MCF 10A (cell line): ENCODE results near the gene LAMTOR4. TPM values are rescaled to one million over a fixed set of nuclear protein-coding genes. Genes with fewer than 3 reads are reported as not detected.
A peak's percentile ranks its signal among the peaks of the same experiment; 100 is the strongest.
"Not testable (repeated sequence)": the region's sequence is repeated elsewhere in the genome, so short reads cannot be mapped to it uniquely, and the experiment has no call there.

Experiments used
- BruUV-seq: library from RNA; stranded (reverse); fragments of 400-500 nt; replicated peaks from 2 replicates; lab custom pipeline; 2021; lab: Mats Ljungman, UMichigan
- CTCF ChIA-PET: fragments of 300-600 bp; sonication (Branson Sonifier 250); formaldehyde crosslinking; extraction: SDS; loops from one replicate; lab custom pipeline; 2021; ENCODE audit warnings: antibody characterized with exemption, inconsistent platforms; lab: Yijun Ruan, JAX
- POLR2A ChIA-PET: fragments of 300-600, 350-650 bp; sonication (Branson Sonifier 250); formaldehyde crosslinking; extraction: SDS; loops from one replicate; lab custom pipeline; 2020; ENCODE audit warnings: antibody characterized with exemption, inconsistent platforms; lab: Yijun Ruan, JAX
- DNase-seq: peaks from one replicate; pipeline ENCODE4 v3.0.0-alpha.2; 2018; ENCODE audit not compliant: unreplicated experiment
- H3K27ac Mint-ChIP-seq: one replicate; pipeline ENCODE4 v1.8.0; 2022; ENCODE audit warnings: mild to moderate bottlenecking, low read depth, mixed read lengths; ENCODE audit not compliant: unreplicated experiment
- H3K27me3 Mint-ChIP-seq: one replicate; pipeline ENCODE4 v1.8.0; 2022; ENCODE audit warnings: mixed read lengths; ENCODE audit not compliant: insufficient read depth, unreplicated experiment
- H3K36me3 Mint-ChIP-seq: one replicate; pipeline ENCODE4 v1.8.0; 2022; ENCODE audit warnings: mild to moderate bottlenecking, moderate library complexity, mixed read lengths; ENCODE audit not compliant: insufficient read depth, unreplicated experiment
- H3K4me1 Mint-ChIP-seq: one replicate; pipeline ENCODE4 v1.8.0; 2022; ENCODE audit warnings: mixed read lengths; ENCODE audit not compliant: insufficient read depth, unreplicated experiment
- H3K4me3 Mint-ChIP-seq: one replicate; pipeline ENCODE4 v1.8.0; 2022; ENCODE audit warnings: mild to moderate bottlenecking, moderate library complexity, mixed read lengths; ENCODE audit not compliant: unreplicated experiment
- H3K9me3 Mint-ChIP-seq: one replicate; pipeline ENCODE4 v1.8.0; 2022; ENCODE audit warnings: mixed read lengths; ENCODE audit not compliant: unreplicated experiment
- CTCF ChIP-seq: fragments of 200-600 bp; IDR thresholded peaks from one replicate; pipeline ENCODE4 v1.8.0; 2022; ENCODE audit warnings: antibody characterized with exemption, mild to moderate bottlenecking; ENCODE audit not compliant: unreplicated experiment
- intact Hi-C: fragments of 100-400 bp; cut with micrococcal nuclease; formaldehyde crosslinking; loops from 2 replicates; pipeline ENCODE4 v1.14.1; 2022
- total RNA-seq: library from RNA; stranded (reverse); gene quantifications from 2 replicates; pipeline ENCODE4 v1.2.3, GENCODE V29; 2022

LAMTOR4 gene
- total RNA-seq, 1 experiment from 2014 or later = 76.6 TPM

GRCh38 chr7:100128637-100128963 is 20.1 kb upstream of the LAMTOR4 start:
- DNase-seq = no peak
- CTCF ChIA-PET = interaction anchor here (0.7 to 8.2 kb wide), 3 partner anchors 12 to 87 kb away, joined by 3 to 93 read pairs (median 3); no protein-coding TSS in a partner anchor
- Mint-ChIP-seq H3K36me3 (peaks cover 5% of the 10 kb centered on the region), H3K4me3 (peak overlapping the region; percentile 98), H3K27ac (no peak overlapping the region), H3K27me3 (no peaks in the 10 kb centered on the region), H3K4me1 (peaks cover 11% of the 10 kb centered on the region), H3K9me3 (no peaks in the 10 kb centered on the region)
- intact Hi-C loops = loop anchor here (5.0 kb wide), 1 partner anchor 136 kb away; no protein-coding TSS in a partner anchor
- BruUV-seq = no TSS peak
- POLR2A ChIA-PET = interaction anchor here (0.7 kb wide), 1 partner anchor 14 kb away, joined by 3 read pairs; no protein-coding TSS in a partner anchor
- no peak for TF ChIP-seq CTCF

- DNase-seq, H3K27me3 Mint-ChIP-seq, BruUV-seq, H3K36me3 Mint-ChIP-seq, H3K27ac Mint-ChIP-seq, H3K4me3 Mint-ChIP-seq, H3K9me3 Mint-ChIP-seq: not testable (repeated sequence)
- intact Hi-C loops = loop anchor here (10.0 kb wide), 1 partner anchor 215 kb away; no protein-coding TSS in a partner anchor
- ChIA-PET POLR2A (interaction anchor here (0.6 to 1.5 kb wide), 6 partner anchors 9 to 41 kb away, joined by 3 to 5 read pairs (median 4); partner anchors contain the start of gene LAMTOR4), CTCF (interaction anchor here (0.6 to 8.2 kb wide), 25 partner anchors 8 to 1739 kb away, joined by 3 to 93 read pairs (median 3); partner anchors contain the start of genes AP4M1, LAMTOR4 and MCM7)
- H3K4me1 Mint-ChIP-seq = peaks cover 11% of the 10 kb centered on the region
Observed at GRCh38 chr7:100130220-100130607, 18.5 kb upstream of the LAMTOR4 start.

GRCh38 chr7:100130608-100131453 is 17.9 kb upstream of the LAMTOR4 start:
- ChIA-PET CTCF (interaction anchor here (0.5 to 8.2 kb wide), 28 partner anchors 8 to 764 kb away, joined by 3 to 93 read pairs (median 3); partner anchors contain the start of genes AP4M1, LAMTOR4 and MCM7), POLR2A (interaction anchor here (0.9 to 1.5 kb wide), 5 partner anchors 12 to 41 kb away, joined by 3 to 5 read pairs (median 4); partner anchors contain the start of gene LAMTOR4)
- Mint-ChIP-seq H3K27ac (no peak overlapping the region), H3K36me3 (peaks cover under 1% of the 10 kb centered on the region), H3K4me3 (no peak overlapping the region), H3K27me3 (peaks cover 5% of the 10 kb centered on the region), H3K9me3 (no peaks in the 10 kb centered on the region), H3K4me1 (peaks cover 11% of the 10 kb centered on the region)
- peak; percentile 67 for DNase-seq
- TF ChIP-seq CTCF = peak; percentile 90
- no TSS peak for BruUV-seq
- intact Hi-C loops = loop anchor here (10.0 kb wide), 1 partner anchor 214 kb away; no protein-coding TSS in a partner anchor

DNA sequence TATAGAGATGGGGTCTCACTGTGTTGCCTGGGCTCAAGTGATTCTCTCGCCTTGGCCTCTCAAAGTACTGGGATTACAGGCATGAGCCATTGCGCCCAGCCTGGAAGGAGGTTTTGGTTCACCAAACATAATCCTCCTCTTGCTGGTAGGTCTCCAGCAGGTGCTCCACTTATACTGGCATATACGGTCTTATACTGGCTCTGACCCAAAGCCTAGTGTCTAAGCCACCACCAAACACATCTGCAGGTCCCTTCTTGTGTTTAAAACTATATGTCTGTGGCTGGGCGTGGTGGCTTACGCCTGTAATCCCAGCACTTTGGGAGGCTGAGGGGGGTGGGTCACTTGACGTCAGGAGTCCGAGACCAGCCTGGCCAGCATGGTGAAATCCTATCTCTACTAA is 16.6 kb upstream of the LAMTOR4 start:
- Mint-ChIP-seq H3K4me3 (no peak overlapping the region), H3K27me3 (peaks cover 10% of the 10 kb centered on the region), H3K9me3 (no peaks in the 10 kb centered on the region), H3K27ac (no peak overlapping the region), H3K36me3 (no peaks in the 10 kb centered on the region), H3K4me1 (peaks cover 11% of the 10 kb centered on the region)
- no TSS peak for BruUV-seq
- TF ChIP-seq CTCF = no peak
- ChIA-PET POLR2A (interaction anchor here (1.0 to 1.3 kb wide), 3 partner anchors 10 to 77 kb away, joined by 3 to 6 read pairs (median 5); partner anchors contain the start of gene LAMTOR4), CTCF (interaction anchor here (0.6 to 8.2 kb wide), 18 partner anchors 11 to 215 kb away, joined by 3 to 93 read pairs (median 4); partner anchors contain the start of genes PVRIG and TRAPPC14)
- intact Hi-C loops = loop anchor here (1.0 to 10.0 kb wide), 3 partner anchors 85 to 275 kb away; no protein-coding TSS in a partner anchor
- DNase-seq = no peak
